ENCODE measurements around the gene PELO.
"Not testable (repeated sequence)": the region's sequence is repeated elsewhere in the genome, so short reads cannot be mapped to it uniquely, and the experiment has no call there.

PELO gene

GRCh38 chr5:52802272-52802973 is 14.7 kb downstream of the PELO start:
- DNase-seq = no peak

- DNase-seq = no peak
These were observed 15.2 kb downstream of the PELO start for GRCh38 chr5:52802974-52803336.

GRCh38 chr5:52804387-52804791 is 16.7 kb downstream of the PELO start:
- no peak for DNase-seq

- DNase-seq = no peak
These were observed 17.3 kb downstream of the PELO start for GRCh38 chr5:52804981-52805380.

DNA sequence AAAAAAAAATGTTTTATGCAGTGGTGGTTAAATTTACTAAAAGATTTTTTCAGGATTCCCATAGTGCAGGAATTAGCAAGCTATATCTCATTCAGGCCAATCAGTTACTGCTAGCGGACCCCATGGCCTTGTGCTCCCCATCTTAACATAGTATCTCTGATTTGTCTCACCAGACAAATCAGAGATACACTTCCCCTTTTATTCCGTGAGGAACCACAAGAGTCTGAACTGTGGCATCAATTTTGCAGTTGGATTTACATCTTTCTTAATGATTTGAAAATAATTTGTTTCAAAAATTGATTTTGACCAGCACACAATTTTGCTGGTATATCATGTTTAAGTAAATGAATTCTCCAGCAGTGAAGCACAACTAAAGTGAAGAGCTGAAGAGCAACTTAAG is 17.9 kb downstream of the PELO start:
- no peak for DNase-seq

- DNase-seq = no peak
These were observed 19.3 kb downstream of the PELO start for GRCh38 chr5:52807037-52807436.

GRCh38 chr5:52807723-52808122 is 20.0 kb downstream of the PELO start:
- no peak for DNase-seq

GRCh38 chr5:52808316-52808901 is 20.7 kb downstream of the PELO start:
- no peak for DNase-seq

DNA sequence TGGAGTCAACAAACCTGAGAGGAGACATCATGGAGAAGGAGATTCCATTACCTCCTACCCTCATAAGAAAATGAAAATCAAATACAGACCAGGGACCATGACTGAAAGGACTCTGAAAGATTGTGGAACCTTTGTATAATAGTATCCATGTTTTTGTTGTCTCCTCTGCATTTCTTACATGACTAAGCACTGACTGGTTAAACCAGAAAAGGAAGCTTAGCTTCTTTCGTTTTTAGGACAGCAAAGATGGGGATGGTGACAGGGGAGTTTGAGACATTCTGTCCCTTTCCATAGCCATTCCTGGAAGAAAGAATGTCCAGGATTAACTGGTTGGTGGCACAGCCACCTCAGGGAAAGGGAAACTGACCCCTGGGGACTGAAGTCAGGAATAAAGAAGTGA is 22.2 kb downstream of the PELO start:
- DNase-seq = no peak

DNA sequence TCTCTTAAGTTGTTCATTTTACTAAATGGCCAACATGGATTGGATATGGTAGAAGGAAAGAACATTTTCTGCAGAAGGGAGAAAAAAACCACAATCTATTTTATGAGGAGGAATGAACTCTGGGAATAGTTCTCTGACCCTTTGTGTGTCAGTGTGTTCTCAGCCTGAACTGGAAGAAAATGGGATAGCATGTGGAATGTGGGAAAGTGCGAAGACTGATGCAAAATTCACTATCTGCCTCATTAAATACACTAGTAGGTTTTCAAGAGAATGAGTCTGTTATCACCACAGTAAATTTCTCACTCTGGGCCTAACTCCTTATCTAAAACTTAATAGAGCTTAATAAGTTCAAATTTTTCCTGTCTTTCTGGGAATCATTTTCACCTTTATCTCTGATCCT is 22.7 kb downstream of the PELO start:
- DNase-seq = no peak

DNA sequence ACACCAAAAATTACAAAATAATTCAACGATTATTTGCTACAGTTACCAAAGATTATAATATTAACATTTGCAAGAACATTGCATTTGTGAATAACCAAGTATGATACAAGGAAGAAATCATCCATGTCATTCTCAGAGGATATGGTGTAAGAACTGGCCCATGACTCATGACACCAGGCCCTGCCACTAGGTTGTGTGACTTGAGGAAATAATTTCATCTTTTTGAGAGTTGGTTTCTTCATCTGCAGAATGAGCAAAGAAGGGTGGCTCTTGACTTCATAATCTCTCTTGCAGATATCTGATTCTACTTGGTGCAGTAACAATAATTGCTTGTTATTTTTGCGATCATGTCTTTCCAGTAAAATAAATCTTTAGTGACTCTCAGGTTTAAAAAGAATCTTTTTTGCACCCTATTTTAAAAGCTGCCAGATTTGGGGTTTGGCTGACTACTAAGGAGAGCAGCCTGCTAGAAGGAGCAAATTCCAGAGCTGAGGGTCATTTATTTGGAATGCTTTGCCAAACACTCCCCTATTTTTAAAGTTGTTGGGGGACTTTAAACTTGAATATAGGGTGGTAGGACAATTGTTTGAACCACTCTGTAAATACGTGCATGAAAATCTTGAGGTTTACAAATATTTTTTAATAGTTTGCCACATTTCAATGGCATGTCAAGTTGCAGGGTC is 23.5 kb downstream of the PELO start:
- DNase-seq = peak; percentile 19

DNA sequence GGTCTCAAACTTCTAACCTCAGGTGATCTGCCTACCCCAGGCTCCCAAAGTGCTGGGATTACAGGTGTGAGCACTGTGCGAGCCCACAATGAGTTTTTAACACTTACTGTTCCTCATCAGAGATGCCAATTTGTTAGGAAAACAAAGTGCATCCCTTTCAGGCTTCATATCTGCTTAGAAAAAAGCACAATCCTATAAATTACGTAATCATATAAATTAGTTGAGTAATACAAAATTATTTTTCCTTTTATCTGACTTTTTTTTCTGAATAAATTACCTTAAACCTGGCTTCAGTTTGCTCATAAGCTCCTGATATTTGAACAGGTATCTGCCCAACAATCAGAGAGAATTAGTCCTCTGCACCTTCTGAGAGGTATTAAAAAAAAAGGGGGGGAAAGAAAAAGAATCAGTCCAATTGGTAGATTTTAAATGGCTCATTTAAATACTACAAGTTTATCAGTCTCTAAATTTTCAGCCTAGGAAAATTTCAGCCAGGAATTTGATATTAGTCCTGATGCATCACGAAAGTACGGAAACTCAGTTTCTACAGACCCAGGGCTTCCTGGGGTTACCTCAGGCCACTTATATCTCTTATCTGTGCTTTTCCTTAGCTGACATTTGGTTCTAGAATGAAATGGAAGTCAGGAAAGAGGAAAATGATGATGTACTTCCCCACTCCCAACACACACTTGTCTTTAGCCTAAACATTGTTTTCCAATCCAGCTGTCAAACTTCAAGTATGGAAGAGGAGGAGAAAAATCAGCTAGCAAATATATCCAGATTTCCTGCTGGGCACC is 26.8 kb downstream of the PELO start:
- DNase-seq = no peak

- no peak for DNase-seq
These were observed 30.1 kb downstream of the PELO start for GRCh38 chr5:52817818-52818217.

DNA sequence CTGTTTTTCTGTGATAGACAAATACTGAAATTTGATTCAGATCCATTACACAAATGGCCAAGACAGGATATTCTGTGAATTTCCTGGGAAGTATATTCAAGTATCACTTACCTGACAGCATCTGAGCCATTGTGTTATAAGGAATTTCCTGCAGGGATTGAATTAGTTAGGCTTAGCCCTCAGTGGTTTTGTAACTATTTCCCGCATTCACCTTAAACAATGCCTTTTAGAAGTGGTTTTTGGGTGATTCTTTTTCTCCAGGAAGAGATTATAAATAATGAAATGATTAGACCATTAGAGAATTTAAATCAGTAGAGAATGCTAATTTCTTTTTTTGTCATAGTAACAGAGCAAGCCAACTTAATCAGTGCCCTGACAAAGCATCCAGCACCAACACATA is 30.6 kb downstream of the PELO start:
- DNase-seq = no peak

DNA sequence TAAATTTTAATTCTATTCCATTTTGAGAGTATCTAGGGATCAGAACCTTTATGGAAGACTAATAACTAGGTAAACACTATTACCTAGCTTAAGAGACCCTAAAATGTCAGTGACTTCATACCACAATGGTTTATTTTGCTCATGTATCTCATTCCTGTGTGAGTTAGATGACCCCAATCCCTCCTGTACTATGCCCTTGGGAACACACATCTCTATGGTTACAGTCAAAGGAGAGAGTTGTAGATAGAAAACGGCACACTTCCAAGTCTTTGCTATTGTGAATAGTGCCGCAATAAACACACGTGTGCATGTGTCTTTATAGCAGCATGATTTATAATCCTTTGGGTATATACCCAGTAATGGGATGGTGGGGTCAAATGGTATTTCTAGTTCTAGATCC is 31.1 kb downstream of the PELO start:
- DNase-seq = not testable (repeated sequence)

GRCh38 chr5:52821901-52822300 is 34.2 kb downstream of the PELO start:
- no peak for DNase-seq

DNA sequence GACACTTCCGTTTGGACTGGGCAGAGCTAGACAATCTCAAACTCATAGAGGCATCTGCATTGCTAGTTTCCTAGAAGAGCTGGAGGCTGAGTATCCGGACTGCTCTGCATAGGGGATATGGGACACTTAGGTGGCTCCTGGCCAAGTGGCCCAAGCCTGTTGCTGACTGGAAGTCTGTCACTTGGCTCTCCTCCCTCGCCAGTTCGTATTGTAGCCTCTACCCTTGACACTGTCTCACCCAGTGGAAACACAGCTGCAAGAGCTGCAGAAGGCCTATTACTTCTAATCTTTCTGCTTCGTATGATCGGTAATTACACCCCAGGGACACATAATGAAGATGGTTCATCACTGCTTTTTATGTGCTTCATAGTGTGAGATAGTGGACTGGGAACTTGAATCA is 34.7 kb downstream of the PELO start:
- no peak for DNase-seq

- DNase-seq = no peak
These were observed 37.1 kb downstream of the PELO start for GRCh38 chr5:52824827-52825226.

DNA sequence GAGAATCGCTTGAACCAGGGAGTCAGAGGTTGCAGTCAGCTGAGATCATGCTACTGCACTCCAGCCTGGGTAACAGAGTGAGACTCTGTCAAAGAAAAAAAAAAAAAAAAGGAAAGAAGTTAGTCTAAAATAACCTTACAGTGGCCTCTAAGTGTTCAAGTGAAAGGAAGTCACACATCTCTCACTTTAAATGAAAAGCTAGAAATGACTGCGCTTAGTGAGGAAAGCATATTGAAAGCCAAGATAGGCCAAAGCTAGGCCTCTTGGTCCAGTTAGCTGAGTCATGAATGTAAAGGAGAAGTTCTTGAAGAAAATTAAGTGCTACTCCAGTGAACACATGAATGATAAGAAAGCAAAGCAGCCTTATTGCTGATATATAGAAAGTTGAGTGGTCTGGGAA is 38.1 kb downstream of the PELO start:
- DNase-seq = no peak

DNA sequence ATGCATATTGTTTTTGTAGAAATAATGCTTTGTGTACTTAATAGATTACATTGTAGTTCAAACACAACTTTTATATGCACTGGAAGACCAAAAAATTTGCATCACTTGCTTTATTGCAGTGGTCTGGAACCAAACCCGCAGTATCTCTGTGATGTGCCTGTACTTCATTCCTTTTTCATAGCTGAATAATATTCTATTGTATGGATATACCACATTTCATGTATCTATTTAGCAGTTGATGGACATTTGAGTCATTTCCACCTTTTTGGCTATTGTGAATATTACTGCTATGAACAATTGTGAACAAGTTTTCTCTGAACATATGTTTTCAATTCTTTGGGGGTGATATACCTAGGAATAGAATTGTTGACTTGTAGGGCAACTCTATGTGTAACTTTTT is 40.1 kb downstream of the PELO start:
- DNase-seq = no peak

DNA sequence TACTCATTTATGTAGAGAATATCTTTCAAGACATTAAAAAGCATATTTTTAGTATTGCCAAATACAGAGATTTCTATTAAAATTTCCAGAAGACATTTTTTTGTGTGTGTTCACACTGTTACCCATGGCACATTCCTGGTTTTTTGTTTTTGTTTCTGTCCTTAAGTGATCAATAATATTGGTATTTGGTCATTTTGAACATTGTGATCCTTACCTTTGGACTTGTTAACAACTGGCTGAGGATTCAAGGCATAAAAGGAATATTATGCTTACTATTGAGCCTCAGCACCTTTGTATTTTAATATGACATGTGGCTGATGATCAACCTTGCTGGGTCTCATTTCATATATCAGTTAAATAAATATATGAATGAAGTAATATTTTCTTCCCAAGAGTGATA is 41.9 kb downstream of the PELO start:
- no peak for DNase-seq

DNA sequence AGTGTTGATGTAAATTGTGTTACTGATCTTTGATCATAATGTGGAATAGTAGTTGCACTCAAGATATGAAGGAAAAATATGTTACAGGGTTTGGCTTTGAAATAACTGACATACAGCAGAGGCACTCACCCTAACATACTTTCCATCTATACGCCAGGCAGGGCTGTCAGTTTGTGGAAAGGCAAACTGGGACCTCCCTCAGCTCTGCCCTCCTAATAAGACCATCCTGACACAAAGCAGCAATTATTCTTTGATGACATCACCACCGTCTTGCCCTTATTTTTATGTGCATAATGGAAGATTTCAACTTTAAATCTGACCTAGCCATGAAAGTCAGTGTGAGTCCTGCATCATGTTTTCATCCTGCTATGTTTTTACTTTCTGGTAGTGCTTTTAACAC is 42.9 kb downstream of the PELO start:
- no peak for DNase-seq

DNA sequence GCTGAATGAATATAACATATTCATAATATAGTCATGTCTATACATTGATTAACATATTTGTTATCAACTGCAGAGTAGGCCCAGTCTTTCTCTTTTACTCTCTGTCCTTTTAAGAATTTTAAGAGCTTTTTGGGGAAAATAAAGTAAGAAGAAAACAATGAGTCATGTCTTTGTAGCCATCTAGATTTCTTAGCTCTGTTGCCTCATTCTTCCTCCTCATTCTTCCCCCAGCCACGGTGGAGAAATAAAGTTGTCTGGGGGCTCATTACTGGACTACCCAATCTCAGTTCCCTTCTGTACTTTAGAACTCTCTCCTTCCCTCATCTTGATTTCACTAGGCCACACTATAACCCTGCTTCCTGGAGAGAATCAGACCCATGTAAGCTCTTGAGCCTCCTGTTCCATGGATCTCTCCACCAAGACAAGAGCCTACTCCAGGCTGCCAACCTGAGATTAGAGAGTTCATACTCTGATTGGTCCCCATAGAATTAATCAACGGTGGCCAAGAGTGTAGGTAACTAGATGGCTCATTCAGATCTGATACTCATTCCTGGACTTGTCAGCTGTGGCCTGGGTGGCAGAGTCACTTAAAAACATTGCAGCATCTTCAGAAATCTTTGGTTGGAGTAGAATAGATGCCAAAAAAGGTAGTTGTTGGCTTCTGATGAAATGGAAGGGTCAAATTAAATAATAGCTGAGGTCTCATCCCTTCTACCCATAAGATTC is 44.2 kb downstream of the PELO start:
- DNase-seq = no peak

Data from GF-D8 (cell line).